SU-DHL-6 (cell line): ENCODE measurements around the gene ACRBP.

Experiments used
- EZH2phosphoT487 ChIP-seq: fragments of 200-600 bp; sonication (generic), shearing (Covaris generic); conservative IDR thresholded peaks from 2 replicates; pipeline ENCODE4 v1.6.1; 2018; ENCODE audit warnings: mild to moderate bottlenecking, antibody characterized with exemption, low read length, moderate library complexity, mixed read lengths
- TF ChIP-seq, protein P1 (sequence below): fragments of 200-600 bp; sonication (generic); IDR thresholded peaks from one replicate; pipeline ENCODE4 v1.5.1; 2017; ENCODE audit warnings: antibody characterized with exemption, mild to moderate bottlenecking, low read length, moderate library complexity; ENCODE audit not compliant: insufficient read depth, poor library complexity, severe bottlenecking

- TF ChIP-seq, protein P1, sequence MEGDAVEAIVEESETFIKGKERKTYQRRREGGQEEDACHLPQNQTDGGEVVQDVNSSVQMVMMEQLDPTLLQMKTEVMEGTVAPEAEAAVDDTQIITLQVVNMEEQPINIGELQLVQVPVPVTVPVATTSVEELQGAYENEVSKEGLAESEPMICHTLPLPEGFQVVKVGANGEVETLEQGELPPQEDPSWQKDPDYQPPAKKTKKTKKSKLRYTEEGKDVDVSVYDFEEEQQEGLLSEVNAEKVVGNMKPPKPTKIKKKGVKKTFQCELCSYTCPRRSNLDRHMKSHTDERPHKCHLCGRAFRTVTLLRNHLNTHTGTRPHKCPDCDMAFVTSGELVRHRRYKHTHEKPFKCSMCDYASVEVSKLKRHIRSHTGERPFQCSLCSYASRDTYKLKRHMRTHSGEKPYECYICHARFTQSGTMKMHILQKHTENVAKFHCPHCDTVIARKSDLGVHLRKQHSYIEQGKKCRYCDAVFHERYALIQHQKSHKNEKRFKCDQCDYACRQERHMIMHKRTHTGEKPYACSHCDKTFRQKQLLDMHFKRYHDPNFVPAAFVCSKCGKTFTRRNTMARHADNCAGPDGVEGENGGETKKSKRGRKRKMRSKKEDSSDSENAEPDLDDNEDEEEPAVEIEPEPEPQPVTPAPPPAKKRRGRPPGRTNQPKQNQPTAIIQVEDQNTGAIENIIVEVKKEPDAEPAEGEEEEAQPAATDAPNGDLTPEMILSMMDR = no peak
- TF ChIP-seq EZH2phosphoT487 = no peak
These were observed 44.1 kb downstream of the ACRBP start for GRCh38 chr12:6603095-6603567.
